HUES64 (cell line): ENCODE measurements around the gene PLPP3.

Experiments
- H3K27ac ChIP-seq: 2 replicates; pipeline ENCODE4 v1.7.0; 2013; ENCODE audit warnings: low read depth, low read length, inconsistent platforms
- H3K27me3 ChIP-seq: 2 replicates; pipeline ENCODE4 v1.6.1; 2013; ENCODE audit warnings: mild to moderate bottlenecking, low read length; ENCODE audit not compliant: insufficient read depth
- H3K36me3 ChIP-seq: 2 replicates; pipeline ENCODE4 v1.6.1; 2013; ENCODE audit warnings: mild to moderate bottlenecking, low read length; ENCODE audit not compliant: insufficient read depth
- H3K4me1 ChIP-seq: 2 replicates; pipeline ENCODE4 v1.6.1; 2013; ENCODE audit warnings: mild to moderate bottlenecking, low read length, moderate library complexity; ENCODE audit not compliant: insufficient read depth
- H3K4me3 ChIP-seq: 2 replicates; pipeline ENCODE4 v1.5.1; 2013; ENCODE audit warnings: mild to moderate bottlenecking, low read length, moderate library complexity
- H3K9ac ChIP-seq: 2 replicates; pipeline ENCODE4 v1.6.1; 2013; ENCODE audit warnings: mild to moderate bottlenecking, low read depth, low read length
- H3K9me3 ChIP-seq: 2 replicates; pipeline ENCODE4 v1.6.1; 2013; ENCODE audit warnings: low read depth, low read length; ENCODE audit not compliant: insufficient read depth
- WGBS: fragments of 150-250, 120-280 bp; methylation state at CpG from one replicate; pipeline ENCODE4 v1.1.7; 2013; ENCODE audit warnings: missing lambda C conversion rate; 5-methylcytosine and 5-hydroxymethylcytosine counted together

The PLPP3 gene

DNA sequence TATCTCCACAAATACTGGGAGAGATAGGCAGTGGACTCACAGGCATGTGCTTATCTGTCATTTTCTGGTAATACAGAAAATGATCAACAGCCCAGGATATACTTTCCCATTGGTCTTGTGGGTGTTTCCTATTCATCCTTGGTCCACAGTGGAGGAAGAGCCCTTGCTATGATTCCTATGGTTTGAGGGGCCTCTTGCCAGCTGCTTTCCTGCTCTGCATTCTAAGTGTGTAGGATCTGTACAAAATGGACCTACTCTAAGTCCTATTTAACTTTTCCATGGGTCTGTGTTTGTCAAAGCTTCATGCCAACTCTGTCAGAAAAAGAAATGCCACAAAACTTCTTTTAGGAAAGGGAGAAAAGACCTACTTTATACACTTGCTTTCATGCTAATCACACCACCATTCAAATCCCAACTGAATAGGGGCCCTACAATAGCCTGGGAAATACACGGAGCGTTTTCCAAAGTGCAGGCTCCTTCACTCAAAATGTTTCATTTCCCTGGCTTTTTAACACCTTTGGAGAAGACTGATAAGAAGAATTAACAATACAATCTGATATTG is 16.4 kb downstream of the PLPP3 start:
- Histone ChIP-seq H3K4me1 (peaks cover 58% of the 10 kb centered on the region), H3K27ac (peak overlapping the region; percentile 70), H3K9me3 (no peaks in the 10 kb centered on the region), H3K36me3 (0 out of 2 replicates have a peak, but pooled peaks cover under 1% of the 10 kb centered on the region), H3K9ac (0 out of 2 replicates have a peak overlapping the region, but pooled peaks have one; percentile 6), H3K4me3 (no peak overlapping the region), H3K27me3 (no peaks in the 10 kb centered on the region)
- WGBS, result 9% methylated on average over 2 of the region's 2 CpGs

- 93% methylated on average over 8 of the region's 8 CpGs for WGBS
These were observed 17.9 kb downstream of the PLPP3 start for GRCh38 chr1:56561227-56562019.

GRCh38 chr1:56557746-56558145 is 21.6 kb downstream of the PLPP3 start:
- H3K36me3 ChIP-seq, result no peaks in the 10 kb centered on the region
- peaks cover 51% of the 10 kb centered on the region for H3K4me1 ChIP-seq
- 95% methylated on average over 7 of the region's 7 CpGs for WGBS
- no peaks in the 10 kb centered on the region for H3K9me3 ChIP-seq
- no peak overlapping the region for H3K4me3 ChIP-seq
- H3K27ac ChIP-seq, result no peak overlapping the region; the same call in 1 of the 2 replicates
- H3K9ac ChIP-seq, result no peak overlapping the region
- no peaks in the 10 kb centered on the region for H3K27me3 ChIP-seq

More at GRCh38 chr1:56561227-56562019, 17.9 kb downstream of the PLPP3 start:
- H3K36me3 ChIP-seq, result no peaks in the 10 kb centered on the region
- H3K4me3 ChIP-seq, result no peak overlapping the region
- peaks cover 57% of the 10 kb centered on the region for H3K4me1 ChIP-seq
- H3K27me3 ChIP-seq, result no peaks in the 10 kb centered on the region
- H3K9me3 ChIP-seq, result no peaks in the 10 kb centered on the region
- no peak overlapping the region for H3K27ac ChIP-seq
- no peak overlapping the region for H3K9ac ChIP-seq

GRCh38 chr1:56555448-56555847 is 23.9 kb downstream of the PLPP3 start:
- no peaks in the 10 kb centered on the region for H3K36me3 ChIP-seq
- no peaks in the 10 kb centered on the region for H3K27me3 ChIP-seq
- H3K9ac ChIP-seq, result no peak overlapping the region
- 100% methylated on average over 1 of the region's 2 CpGs for WGBS
- no peak overlapping the region for H3K4me3 ChIP-seq
- H3K4me1 ChIP-seq, result peaks cover 65% of the 10 kb centered on the region
- no peaks in the 10 kb centered on the region for H3K9me3 ChIP-seq
- H3K27ac ChIP-seq, result no peak overlapping the region

- H3K27ac ChIP-seq, result peak overlapping the region; percentile 26; the same call in 1 of the 2 replicates
- 93% methylated on average over 1 of the region's 1 CpG for whole genome bisulfite sequencing
- H3K36me3 ChIP-seq, result no peaks in the 10 kb centered on the region
- H3K4me3 ChIP-seq, result no peak overlapping the region
- no peaks in the 10 kb centered on the region for H3K9me3 ChIP-seq
- H3K9ac ChIP-seq, result no peak overlapping the region
- H3K4me1 ChIP-seq, result peaks cover 82% of the 10 kb centered on the region
- no peaks in the 10 kb centered on the region for H3K27me3 ChIP-seq
These were observed 26.3 kb downstream of the PLPP3 start for GRCh38 chr1:56553046-56553445.

DNA sequence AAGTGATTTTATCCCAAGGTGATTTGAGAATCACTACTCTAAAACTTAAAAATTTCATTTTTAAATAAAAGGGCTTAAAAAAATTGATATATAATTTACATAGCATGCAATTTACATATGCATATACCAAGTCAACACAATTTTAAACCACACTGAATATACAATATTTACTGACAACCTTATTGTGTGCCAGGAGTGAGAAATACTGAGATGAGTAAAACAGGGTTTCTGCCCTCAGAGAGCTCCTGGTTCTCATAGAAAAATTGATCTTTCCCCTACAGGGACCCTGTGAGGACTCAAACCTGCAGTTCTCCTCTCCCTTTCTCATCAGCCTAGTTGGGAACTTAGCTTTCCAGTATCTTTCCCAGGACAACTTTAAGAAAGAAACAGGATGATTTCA is 27.0 kb downstream of the PLPP3 start:
- Histone ChIP-seq H3K27me3 (no peaks in the 10 kb centered on the region), H3K27ac (peak overlapping the region; percentile 24; the same call in 1 of the 2 replicates)

DNA sequence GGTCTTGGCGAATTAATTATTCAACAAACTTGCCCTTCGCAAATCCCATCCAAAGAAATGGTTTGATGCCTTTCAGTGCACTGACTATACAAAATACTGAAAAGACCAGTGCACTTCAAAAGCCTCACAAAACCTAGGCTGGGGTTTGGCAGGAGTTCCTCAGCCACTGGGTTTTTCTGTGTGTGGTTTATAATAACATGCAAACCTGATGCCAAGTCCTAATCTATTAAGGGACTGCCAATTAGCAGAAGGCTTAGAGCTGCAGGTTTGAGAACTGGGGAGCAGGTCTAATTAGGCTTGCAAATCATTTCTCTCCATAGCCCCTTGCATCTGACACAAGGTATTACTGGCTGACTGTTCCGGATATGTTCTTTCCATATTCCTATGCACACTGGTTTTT is 27.7 kb downstream of the PLPP3 start:
- Histone ChIP-seq H3K4me1 (peaks cover 88% of the 10 kb centered on the region), H3K27me3 (no peaks in the 10 kb centered on the region), H3K4me3 (no peak overlapping the region), H3K36me3 (no peaks in the 10 kb centered on the region), H3K27ac (peak overlapping the region; percentile 98; the same call in 1 of the 2 replicates), H3K9ac (no peak overlapping the region), H3K9me3 (no peaks in the 10 kb centered on the region)
- 94% methylated on average over 3 of the region's 3 CpGs for WGBS

More for the DNA sequence above, 27.0 kb downstream of the PLPP3 start:
- peaks cover 82% of the 10 kb centered on the region for H3K4me1 ChIP-seq
- H3K36me3 ChIP-seq, result no peaks in the 10 kb centered on the region
- H3K4me3 ChIP-seq, result no peak overlapping the region
- no peak overlapping the region for H3K9ac ChIP-seq
- no peaks in the 10 kb centered on the region for H3K9me3 ChIP-seq

- peaks cover 93% of the 10 kb centered on the region for H3K4me1 ChIP-seq
- WGBS, result 65% methylated on average over 3 of the region's 4 CpGs
- peak overlapping the region; percentile 64 for H3K9ac ChIP-seq
- no peaks in the 10 kb centered on the region for H3K27me3 ChIP-seq
- H3K27ac ChIP-seq, result peak overlapping the region; percentile 98
- peak overlapping the region; percentile 19; the same call in 1 of the 2 replicates for H3K4me3 ChIP-seq
- H3K36me3 ChIP-seq, result no peaks in the 10 kb centered on the region
- no peaks in the 10 kb centered on the region for H3K9me3 ChIP-seq
These were observed 28.5 kb downstream of the PLPP3 start for GRCh38 chr1:56550859-56551188.

- H3K9me3 ChIP-seq, result no peaks in the 10 kb centered on the region
- peak overlapping the region; percentile 98 for H3K27ac ChIP-seq
- H3K9ac ChIP-seq, result peak overlapping the region; percentile 64
- peak overlapping the region; percentile 19; the same call in 1 of the 2 replicates for H3K4me3 ChIP-seq
- H3K36me3 ChIP-seq, result no peaks in the 10 kb centered on the region
- peaks cover 94% of the 10 kb centered on the region for H3K4me1 ChIP-seq
- H3K27me3 ChIP-seq, result no peaks in the 10 kb centered on the region
- WGBS, result 21% methylated on average over 4 of the region's 5 CpGs
These were observed 29.1 kb downstream of the PLPP3 start for GRCh38 chr1:56550138-56550858.

GRCh38 chr1:56548571-56548970 is 30.8 kb downstream of the PLPP3 start:
- Histone ChIP-seq H3K27me3 (no peaks in the 10 kb centered on the region), H3K4me1 (peaks cover 99% of the 10 kb centered on the region), H3K36me3 (no peaks in the 10 kb centered on the region), H3K9me3 (no peaks in the 10 kb centered on the region), H3K27ac (no peak overlapping the region), H3K4me3 (no peak overlapping the region), H3K9ac (no peak overlapping the region)

DNA sequence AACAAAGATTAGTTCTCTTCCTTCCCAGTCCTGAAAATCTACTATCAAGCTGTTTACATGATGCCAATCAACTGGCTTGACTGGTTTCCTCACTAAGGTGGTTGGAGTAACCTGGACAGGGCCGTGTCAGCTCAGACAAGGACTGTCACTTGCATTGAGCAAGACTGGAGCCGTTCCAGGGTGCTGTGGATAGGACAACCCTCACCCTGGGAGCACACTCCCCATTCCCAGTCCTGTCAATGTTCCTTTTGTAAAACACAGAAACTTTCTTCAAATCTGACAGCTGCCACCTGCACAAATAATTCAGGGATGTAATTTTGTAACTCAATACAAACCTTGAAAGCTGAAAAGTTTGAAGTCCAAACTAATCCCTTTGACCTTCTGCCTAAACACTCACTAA is 31.4 kb downstream of the PLPP3 start:
- H3K9me3 ChIP-seq, result no peaks in the 10 kb centered on the region
- WGBS, result 86% methylated on average over 2 of the region's 2 CpGs
- no peaks in the 10 kb centered on the region for H3K27me3 ChIP-seq
- H3K36me3 ChIP-seq, result no peaks in the 10 kb centered on the region
- H3K4me1 ChIP-seq, result peaks cover 100% of the 10 kb centered on the region
- no peak overlapping the region for H3K27ac ChIP-seq
- H3K9ac ChIP-seq, result no peak overlapping the region
- H3K4me3 ChIP-seq, result no peak overlapping the region
